HCT116 (cell line): ENCODE data around the gene GALNT17. TPM values are rescaled to one million over a fixed set of nuclear protein-coding genes. Genes with fewer than 3 reads are reported as not detected.

ENCODE experiments used
- ATAC-seq: fragments of 200-7000 bp; cut with Tn5 transposase; 2 replicates; pipeline ENCODE4 v1.9.1; 2020; ENCODE audit warnings: mild to moderate bottlenecking, moderate library complexity
- BruUV-seq: library from RNA; stranded (reverse); fragments of 400-500 nt; replicated peaks from 2 replicates; lab custom pipeline; 2021; lab: Mats Ljungman, UMichigan
- CTCF ChIA-PET: fragments of 300-600 bp; sonication (Branson Sonifier 250); formaldehyde crosslinking; loops from one replicate; lab custom pipeline; 2021; ENCODE audit warnings: antibody characterized with exemption; lab: Charles Lee
- POLR2A ChIA-PET: fragments of 300-600, 350-600 bp; sonication (Branson Sonifier 250); formaldehyde crosslinking; loops from one replicate; lab custom pipeline; 2021; ENCODE audit warnings: antibody characterized with exemption; lab: Charles Lee
- RAD21 ChIA-PET, 2 experiments: fragments of 300-600 bp; sonication (Branson Sonifier 250); formaldehyde crosslinking; loops; one replicate each; lab custom pipeline; 2023; ENCODE audit warnings: low total read pairs in 2 of 2; ENCODE audit not compliant: uncharacterized antibody in 2 of 2, unreplicated experiment in 2 of 2, low non-redundant PET in 1 of 2; lab: Charles Lee
- DNase-seq: peaks from one replicate; pipeline ENCODE4 v3.0.0-alpha.2; 2010; ENCODE audit warnings: low read depth, low spot score
- H2AFZ ChIP-seq: fragments of 200-600 bp; shearing (Covaris generic), sonication (generic); 2 replicates; pipeline ENCODE4 v1.6.1; 2017; ENCODE audit warnings: low read depth, mixed run types, mixed read lengths, antibody characterized with exemption, low read length; ENCODE audit not compliant: poor library complexity, severe bottlenecking
- H3K27ac ChIP-seq: 2 replicates; pipeline ENCODE4 v1.5.1; 2012; ENCODE audit warnings: low read depth, low read length
- H3K27me3 ChIP-seq: fragments of 200-600 bp; sonication (generic); 2 replicates; pipeline ENCODE4 v1.6.1; 2016; ENCODE audit warnings: mixed run types, low read length, mixed read lengths; ENCODE audit not compliant: insufficient read depth
- H3K36me3 ChIP-seq, 2 experiments: fragments of 200-500 bp in 1 of 2; fragments of 200-600 bp in 1 of 2; sonication (Bioruptor generic) in 1 of 2; sonication (generic) in 1 of 2; 2 replicates each; pipeline versions ENCODE4 v1.5.1 to v1.6.1; 2014 to 2016; ENCODE audit warnings: low read length in 2 of 2, inconsistent platforms in 1 of 2, mixed read lengths in 1 of 2, mixed run types in 1 of 2; ENCODE audit not compliant: insufficient read depth in 2 of 2, control insufficient read depth in 1 of 2
- H3K4me1 ChIP-seq, 2 experiments: fragments of 200-600 bp in 1 of 2; sonication (generic) in 1 of 2; 2 replicates each; pipeline versions ENCODE4 v1.5.1 to v1.6.1; 2012 to 2017; ENCODE audit warnings: low read length in 2 of 2, inconsistent platforms in 1 of 2, mild to moderate bottlenecking in 1 of 2, mixed read lengths in 1 of 2, mixed run types in 1 of 2, moderate library complexity in 1 of 2; ENCODE audit not compliant: insufficient read depth in 2 of 2, control insufficient read depth in 1 of 2
- H3K4me2 ChIP-seq: fragments of 200-600 bp; sonication (generic); 2 replicates; pipeline ENCODE4 v1.6.1; 2017; ENCODE audit warnings: mixed run types, low read length, mixed read lengths
- H3K4me3 ChIP-seq, 2 experiments: fragments of 200-600 bp in 1 of 2; sonication (generic) in 1 of 2; replicated peaks in 1 of 2; 2 replicates each; pipeline ENCODE4 v1.5.1; 2011 to 2016; ENCODE audit warnings: low read length in 2 of 2, control low read depth in 1 of 2, low read depth in 1 of 2, mild to moderate bottlenecking in 1 of 2, mixed read lengths in 1 of 2, mixed run types in 1 of 2
- H3K79me2 ChIP-seq: fragments of 200-600 bp; sonication (generic); 2 replicates; pipeline ENCODE4 v1.6.1; 2017; ENCODE audit warnings: mild to moderate bottlenecking, mixed run types, low read length, moderate library complexity, mixed read lengths; ENCODE audit not compliant: insufficient read depth
- H3K9ac ChIP-seq: fragments of 200-600 bp; sonication (generic); 2 replicates; pipeline ENCODE4 v1.6.1; 2016; ENCODE audit warnings: low read length, mixed read lengths
- H3K9me2 ChIP-seq: fragments of 200-600 bp; sonication (generic), shearing (Covaris generic); 2 replicates; pipeline ENCODE4 v1.6.1; 2017; ENCODE audit warnings: mixed run types, mild to moderate bottlenecking, moderate library complexity; ENCODE audit not compliant: insufficient read depth
- H3K9me3 ChIP-seq, 2 experiments: fragments of 200-500 bp in 1 of 2; fragments of 200-600 bp in 1 of 2; sonication (Bioruptor generic) in 1 of 2; sonication (generic) in 1 of 2; 2 replicates each; pipeline ENCODE4 v1.6.1; 2014 to 2017; ENCODE audit warnings: low read length in 2 of 2, mixed read lengths in 2 of 2, inconsistent platforms in 1 of 2, low read depth in 1 of 2, mild to moderate bottlenecking in 1 of 2, mixed run types in 1 of 2, moderate library complexity in 1 of 2; ENCODE audit not compliant: control insufficient read depth in 1 of 2, insufficient read depth in 1 of 2
- H4K20me1 ChIP-seq: fragments of 200-600 bp; sonication (generic), shearing (Covaris generic); 2 replicates; pipeline ENCODE4 v1.6.1; 2017; ENCODE audit warnings: mixed run types, mild to moderate bottlenecking, moderate library complexity; ENCODE audit not compliant: insufficient read depth
- CBX3 ChIP-seq: IDR thresholded peaks from 2 replicates; pipeline ENCODE4 v1.6.1; 2012; ENCODE audit warnings: low read depth
- EGR1 ChIP-seq: IDR thresholded peaks from 2 replicates; pipeline ENCODE4 v1.6.1; 2012; ENCODE audit warnings: low read depth
- EZH2 ChIP-seq: fragments of 200-600 bp; sonication (generic); IDR thresholded peaks from 2 replicates; pipeline ENCODE4 v1.6.1; 2017; ENCODE audit warnings: antibody characterized with exemption, mixed run types
- EZH2phosphoT487 ChIP-seq: fragments of 200-600 bp; IDR thresholded peaks from 2 replicates; pipeline ENCODE4 v1.6.1; 2018; ENCODE audit warnings: antibody characterized with exemption, borderline replicate concordance
- FOSL1 ChIP-seq: IDR thresholded peaks from 2 replicates; pipeline ENCODE4 v1.6.1; 2012; ENCODE audit warnings: low read depth
- POLR2AphosphoS5 ChIP-seq: IDR thresholded peaks from 2 replicates; pipeline ENCODE4 v1.6.1; 2011; ENCODE audit warnings: mild to moderate bottlenecking, low read depth, low read length, moderate library complexity
- REST ChIP-seq: IDR thresholded peaks from 2 replicates; pipeline ENCODE4 v1.6.1; 2012; ENCODE audit warnings: low read depth
- SIN3A ChIP-seq: IDR thresholded peaks from 2 replicates; pipeline ENCODE4 v1.6.1; 2012; ENCODE audit warnings: low read depth
- SRF ChIP-seq: IDR thresholded peaks from 2 replicates; pipeline ENCODE4 v1.6.1; 2012; ENCODE audit warnings: low read depth
- YY1 ChIP-seq: IDR thresholded peaks from 2 replicates; pipeline ENCODE4 v1.6.1; 2011; ENCODE audit warnings: low read length, low read depth, moderate library complexity, mild to moderate bottlenecking; ENCODE audit not compliant: insufficient replicate concordance; ENCODE audit errors: extremely low read depth
- ZBTB33 ChIP-seq: IDR thresholded peaks from 2 replicates; pipeline ENCODE4 v1.6.1; 2011; ENCODE audit warnings: mild to moderate bottlenecking, low read length, moderate library complexity; ENCODE audit not compliant: insufficient replicate concordance; ENCODE audit errors: extremely low read depth
- ZNF274 ChIP-seq: fragments of 200-500 bp; sonication (Bioruptor generic); IDR thresholded peaks from 2 replicates; pipeline ENCODE4 v1.6.1; 2014; ENCODE audit warnings: mild to moderate bottlenecking, low read depth, low read length, inconsistent platforms
- intact Hi-C: fragments of 100-400 bp; cut with micrococcal nuclease; formaldehyde crosslinking; loops from 2 replicates; pipeline ENCODE4 v1.10.0; 2022
- total RNA-seq: library from RNA; stranded (reverse); gene quantifications from one replicate; pipeline ENCODE4 v1.2.1, GENCODE V29; 2021; ENCODE audit not compliant: unreplicated experiment

GALNT17 gene
- total RNA-seq, 1 experiment from 2014 or later = not detected

GRCh38 chr7:71303566-71303965 is 171.6 kb downstream of the GALNT17 start:
- BruUV-seq = no TSS peak
- no peaks in the 10 kb centered on the region for H3K27me3 ChIP-seq
- ATAC-seq = no peak
- H3K9ac ChIP-seq = no peak overlapping the region
- CTCF ChIA-PET = no interaction called here
- no peaks in the 10 kb centered on the region for H3K4me1 ChIP-seq
- no peaks in the 10 kb centered on the region for H3K9me2 ChIP-seq
- no peak overlapping the region for H3K4me3 ChIP-seq
- H4K20me1 ChIP-seq = no peaks in the 10 kb centered on the region
- no peaks in the 10 kb centered on the region for H3K36me3 ChIP-seq
- no peaks in the 10 kb centered on the region for H3K79me2 ChIP-seq
- no peak for TF ChIP-seq EZH2
- TF ChIP-seq EGR1 = no peak
- no peak for TF ChIP-seq SIN3A
- TF ChIP-seq REST = no peak
- TF ChIP-seq SRF = no peak
- TF ChIP-seq ZBTB33 = no peak
- TF ChIP-seq POLR2AphosphoS5 = no peak
- no peak for TF ChIP-seq EZH2phosphoT487
- TF ChIP-seq ZNF274 = no peak
- TF ChIP-seq CBX3 = no peak
- no peak for TF ChIP-seq YY1
- TF ChIP-seq FOSL1 = no peak
- TF ChIP-seq, all 23 proteins: peak for 0
- no peak overlapping the region for H3K4me2 ChIP-seq
- ChIA-PET RAD21 (no interaction called here), POLR2A (no interaction called here)
- no peak overlapping the region for H2AFZ ChIP-seq
- peaks cover 5 to 16% of the 10 kb centered on the region in 2 experiments; a peak in 2 of 4 replicates for H3K9me3 ChIP-seq
- intact Hi-C loops = no loop called here
- no peak for DNase-seq
- no peak overlapping the region for H3K27ac ChIP-seq
